Embryonic facial prominence (tissue), 1 donor: ENCODE measurements around the gene CNTNAP5.

Experiments used
- DNase-seq: peaks from one replicate; pipeline ENCODE4 v3.0.0-alpha.2; 2016; ENCODE audit errors: extremely low spot score

CNTNAP5 gene

DNA sequence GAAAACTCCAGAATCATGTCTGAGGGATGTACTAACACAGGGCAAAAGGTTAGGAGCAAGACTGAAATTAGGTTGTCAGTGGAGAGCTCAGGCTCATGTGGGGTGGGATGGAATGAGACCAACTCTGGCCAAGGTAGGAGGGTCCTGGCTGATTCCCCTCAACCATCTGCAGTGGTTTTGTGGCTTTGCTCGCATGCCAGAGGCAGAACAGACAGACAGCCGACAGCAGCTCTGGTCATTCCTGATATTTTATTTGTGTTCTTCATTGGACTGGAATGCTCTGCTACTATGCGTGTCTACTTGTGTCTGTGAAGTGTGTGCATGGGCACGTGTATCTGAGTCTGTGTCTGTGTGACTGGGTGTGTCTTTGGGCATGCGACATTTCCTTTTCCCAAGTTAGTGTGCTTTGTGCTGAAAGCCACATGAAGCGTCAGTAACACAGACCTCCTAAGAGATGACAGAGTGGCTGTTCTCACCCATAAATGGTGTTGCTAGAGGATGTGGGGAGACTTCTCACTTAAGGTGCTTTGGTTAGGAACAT lies 239.5 kb downstream of the CNTNAP5 start:
- DNase-seq = no peak

DNA sequence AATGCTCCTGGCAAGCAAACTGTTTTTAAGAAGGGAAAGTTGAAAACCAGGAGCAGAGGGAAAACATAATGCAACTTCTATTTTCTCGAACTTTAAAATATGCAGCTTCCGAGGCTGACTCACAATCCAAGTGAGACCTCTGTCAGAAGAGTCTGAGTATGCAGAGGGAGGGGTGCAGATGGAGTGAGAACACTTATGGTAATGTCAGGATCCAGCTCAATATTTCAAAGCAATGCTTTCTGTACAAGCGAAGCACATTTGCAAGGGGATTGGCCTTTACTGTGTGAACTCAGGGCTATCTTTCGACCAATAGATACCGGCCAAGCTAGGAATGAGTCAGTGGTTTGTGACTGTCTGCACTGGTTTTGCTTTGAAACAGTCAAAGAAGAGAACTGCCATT lies 242.7 kb downstream of the CNTNAP5 start:
- DNase-seq = no peak

DNA sequence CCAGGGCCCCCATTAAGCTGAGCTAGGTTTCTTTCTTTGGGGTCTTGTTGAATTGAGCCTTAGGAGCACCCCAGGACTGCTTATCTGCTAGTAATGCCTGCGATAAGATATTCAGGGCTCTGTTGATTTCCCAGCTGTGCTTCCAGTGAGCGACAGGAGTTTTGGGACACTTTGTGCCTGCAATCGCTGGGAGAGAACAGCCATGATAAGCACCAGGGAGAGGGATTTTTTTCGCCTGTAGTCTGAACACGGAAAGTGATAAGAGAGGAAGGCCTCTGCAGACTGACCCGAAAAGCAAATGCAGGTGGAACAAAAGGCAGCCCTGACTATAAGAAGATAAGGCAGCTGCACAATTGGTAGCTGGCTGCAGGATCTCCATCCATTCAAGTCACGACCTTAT lies 244.3 kb downstream of the CNTNAP5 start:
- DNase-seq = no peak

DNA sequence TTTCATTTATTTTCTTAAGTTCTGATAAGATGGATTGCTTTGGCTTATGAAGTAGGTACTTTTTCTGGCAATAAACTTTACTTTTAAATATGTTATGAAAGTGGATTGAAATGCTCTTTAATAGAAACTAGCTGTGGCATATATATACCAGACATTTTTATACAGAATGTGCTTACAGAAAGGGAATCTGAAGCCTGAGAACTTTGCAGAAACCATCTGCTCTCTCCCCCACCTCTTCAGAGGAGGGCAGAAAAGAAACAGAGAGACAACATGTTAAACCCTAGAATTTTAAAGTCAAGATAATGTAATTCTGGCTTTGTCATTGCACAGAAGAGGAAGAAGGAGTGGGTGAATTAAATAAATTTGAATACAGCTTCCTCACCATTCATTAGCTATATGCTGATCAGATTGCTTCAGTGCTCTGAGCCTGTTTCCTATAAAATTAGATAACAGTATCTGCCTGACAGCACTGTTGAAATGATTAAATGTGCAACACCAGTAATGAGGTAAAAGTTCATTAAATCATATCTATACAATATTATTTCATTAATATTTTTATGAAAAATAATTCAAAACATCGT lies 247.3 kb downstream of the CNTNAP5 start:
- DNase-seq = no peak

DNA sequence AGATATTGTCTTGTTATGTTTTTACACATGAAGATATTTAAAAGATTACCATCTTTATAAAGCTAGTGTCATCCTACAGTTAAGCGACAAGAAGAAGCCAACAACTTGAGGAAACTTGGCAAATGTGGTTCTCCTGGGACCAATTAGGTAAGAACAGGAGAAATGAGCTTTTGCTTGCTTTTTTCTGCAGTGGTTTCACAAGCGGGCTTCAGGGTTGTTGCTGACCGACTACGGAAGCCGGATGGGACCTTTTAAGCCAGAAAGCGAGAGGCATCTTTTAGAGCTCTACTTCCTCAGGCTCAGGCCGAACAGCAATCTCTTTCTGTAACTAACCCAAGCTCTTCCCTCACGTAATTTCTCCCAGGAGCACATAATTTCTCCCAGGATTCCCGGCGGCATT lies 256.5 kb downstream of the CNTNAP5 start:
- DNase-seq = no peak

DNA sequence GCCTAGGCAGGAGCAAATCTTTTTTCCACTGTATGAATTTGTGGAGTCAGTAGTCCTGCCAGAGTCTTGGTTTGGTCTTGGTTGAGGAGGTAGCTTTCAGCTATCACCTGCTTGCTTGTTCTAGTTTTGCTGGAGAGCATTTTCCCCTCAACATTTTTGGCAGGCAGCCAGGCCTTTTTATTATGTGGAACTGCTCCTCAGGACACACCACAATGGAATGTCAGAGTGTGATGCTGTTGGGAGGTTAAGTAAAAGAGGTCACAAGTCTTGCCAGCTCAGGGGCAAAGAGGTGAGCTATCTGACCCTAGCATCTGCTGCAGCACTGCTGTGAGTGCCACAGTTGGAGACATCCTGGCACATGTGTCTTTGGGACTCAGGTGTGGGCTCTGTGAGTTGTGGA lies 258.0 kb downstream of the CNTNAP5 start:
- no peak for DNase-seq

DNA sequence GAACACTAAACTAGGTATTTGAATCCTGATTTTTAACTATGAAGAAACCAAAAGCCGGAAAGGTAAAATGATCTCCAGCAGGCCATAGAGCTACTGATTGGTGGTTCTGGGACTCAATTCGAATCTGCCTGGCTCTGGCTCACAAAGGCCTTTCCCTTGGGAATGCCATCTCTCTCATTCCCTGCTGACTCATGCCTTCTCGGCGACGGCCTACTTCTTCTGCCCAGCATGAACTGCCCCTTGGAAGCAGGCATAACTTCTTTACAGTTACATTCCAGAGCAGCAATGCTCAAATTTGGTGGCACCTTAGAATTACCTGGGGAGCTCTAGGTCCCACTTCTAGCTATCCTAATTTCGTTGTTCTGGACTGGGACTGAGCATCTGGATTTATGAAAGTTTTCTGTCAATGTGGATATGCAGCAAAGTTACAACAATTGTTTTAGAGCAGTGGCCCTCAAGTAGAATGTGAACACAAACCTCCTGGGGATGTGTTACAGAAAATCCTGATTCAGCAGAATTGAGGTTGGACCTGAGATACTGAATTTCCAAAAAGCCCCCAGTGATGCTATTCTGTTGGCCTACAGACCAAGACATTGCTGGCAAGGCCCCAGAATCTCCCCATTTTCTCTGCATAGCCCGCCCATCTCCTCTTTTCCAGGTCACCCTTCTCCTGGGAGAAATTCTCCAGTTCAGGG lies 261.1 kb downstream of the CNTNAP5 start:
- no peak for DNase-seq

DNA sequence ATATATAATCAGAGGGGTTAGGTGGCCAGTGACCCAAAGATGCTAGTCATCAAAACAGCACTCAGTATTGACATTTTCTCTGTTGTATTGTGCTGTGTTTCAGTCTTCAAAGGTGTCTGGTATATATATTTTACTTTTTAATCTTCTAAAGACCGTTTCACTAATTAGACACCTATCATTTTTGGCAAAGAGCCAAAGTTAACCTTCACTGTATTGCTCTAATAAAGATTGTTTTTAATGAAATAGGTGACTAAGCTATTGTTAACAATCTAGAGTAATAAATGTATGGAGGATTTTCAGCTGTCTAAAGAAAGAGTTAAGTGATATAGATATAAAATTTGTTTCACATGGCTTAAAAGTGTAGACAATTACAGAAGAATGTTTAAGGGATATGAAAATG lies 264.0 kb downstream of the CNTNAP5 start:
- DNase-seq = no peak

DNA sequence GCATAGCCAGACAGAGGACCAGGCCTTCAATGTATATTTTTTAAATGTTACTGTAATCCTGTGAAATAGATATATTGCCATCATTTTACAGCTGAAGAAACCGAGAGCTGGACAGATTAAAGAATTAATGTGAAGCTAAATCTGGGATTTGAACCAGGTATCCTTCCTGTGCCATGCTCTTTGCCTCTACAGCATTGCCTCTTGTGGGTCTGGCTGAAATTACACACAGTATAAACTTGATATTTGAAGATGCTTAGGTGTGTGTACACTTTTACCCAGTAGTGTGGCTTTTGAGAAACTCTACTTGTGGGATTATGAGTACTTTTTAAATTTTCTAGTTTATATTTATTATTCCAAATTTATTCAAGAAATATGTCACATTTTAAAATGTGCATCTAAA lies 264.5 kb downstream of the CNTNAP5 start:
- DNase-seq = no peak

DNA sequence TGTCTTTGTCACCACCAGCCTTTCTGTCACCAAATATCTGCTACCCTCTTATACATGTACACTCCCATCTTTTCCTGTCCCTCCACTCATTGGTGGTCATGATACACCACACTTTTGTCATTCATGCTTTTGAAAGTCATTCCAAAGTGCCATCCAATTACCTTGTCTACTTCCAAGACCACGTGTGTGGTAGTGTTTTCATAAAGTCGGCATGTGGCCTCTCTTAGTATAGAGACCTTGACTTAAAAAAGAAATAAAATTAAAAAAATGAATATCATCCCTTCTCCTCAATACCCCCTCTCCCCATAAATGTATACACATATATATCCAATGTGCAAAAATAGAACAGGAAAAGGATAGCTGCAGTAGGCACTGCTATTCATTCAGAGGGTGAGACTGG lies 271.4 kb downstream of the CNTNAP5 start:
- DNase-seq = no peak

DNA sequence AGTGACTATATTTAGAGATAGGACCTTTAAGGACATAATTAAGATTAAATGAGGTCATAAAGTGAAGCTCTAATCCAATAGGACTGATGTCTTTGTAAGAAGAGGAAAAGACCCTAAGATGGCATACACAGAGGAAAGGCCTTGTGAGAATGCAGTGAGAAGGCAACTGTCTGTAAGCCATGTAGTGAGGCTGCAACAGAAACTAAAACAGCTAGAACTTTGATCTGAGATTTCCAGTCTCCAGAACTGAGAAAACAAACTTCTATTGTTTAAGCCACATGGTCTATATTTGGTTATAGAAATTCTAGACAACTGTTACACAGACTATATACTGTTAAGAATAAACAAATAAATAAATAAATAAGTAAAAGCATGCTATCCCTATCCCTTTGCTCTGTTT lies 276.8 kb downstream of the CNTNAP5 start:
- DNase-seq = no peak

DNA sequence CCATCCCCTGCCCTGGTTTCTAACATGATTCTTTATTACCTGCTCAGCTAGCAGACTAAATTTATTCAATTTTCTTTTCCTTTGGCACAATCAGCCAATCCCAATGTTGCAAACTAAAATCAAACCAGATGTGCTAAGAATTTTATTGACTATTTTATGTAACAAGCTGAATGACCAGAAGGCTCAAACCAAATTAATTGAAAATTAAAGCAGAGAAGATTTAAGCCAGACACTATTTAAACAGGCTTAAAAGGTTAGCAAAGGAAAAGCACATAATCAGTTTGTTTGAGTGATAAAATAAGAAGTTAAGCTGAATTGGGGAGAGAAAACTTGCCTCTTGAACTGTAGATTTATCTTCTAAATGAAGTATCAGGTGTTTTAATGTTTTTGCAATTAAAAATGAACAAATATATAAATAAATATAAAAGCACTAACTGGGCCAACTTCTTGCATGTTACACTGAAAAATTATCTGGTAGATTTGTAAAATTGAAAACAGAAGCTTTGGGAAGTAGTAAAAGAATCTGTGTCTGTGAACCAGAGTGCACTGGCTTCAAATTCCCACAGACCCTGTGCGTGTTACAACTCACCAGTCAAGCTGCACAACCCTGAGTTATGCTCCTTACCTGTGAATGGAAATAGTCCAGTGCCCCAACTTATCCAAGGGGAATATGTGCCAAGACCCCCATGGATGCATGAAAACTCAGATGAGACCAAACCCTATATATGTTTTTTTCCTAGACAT lies 283.4 kb downstream of the CNTNAP5 start:
- DNase-seq = no peak

DNA sequence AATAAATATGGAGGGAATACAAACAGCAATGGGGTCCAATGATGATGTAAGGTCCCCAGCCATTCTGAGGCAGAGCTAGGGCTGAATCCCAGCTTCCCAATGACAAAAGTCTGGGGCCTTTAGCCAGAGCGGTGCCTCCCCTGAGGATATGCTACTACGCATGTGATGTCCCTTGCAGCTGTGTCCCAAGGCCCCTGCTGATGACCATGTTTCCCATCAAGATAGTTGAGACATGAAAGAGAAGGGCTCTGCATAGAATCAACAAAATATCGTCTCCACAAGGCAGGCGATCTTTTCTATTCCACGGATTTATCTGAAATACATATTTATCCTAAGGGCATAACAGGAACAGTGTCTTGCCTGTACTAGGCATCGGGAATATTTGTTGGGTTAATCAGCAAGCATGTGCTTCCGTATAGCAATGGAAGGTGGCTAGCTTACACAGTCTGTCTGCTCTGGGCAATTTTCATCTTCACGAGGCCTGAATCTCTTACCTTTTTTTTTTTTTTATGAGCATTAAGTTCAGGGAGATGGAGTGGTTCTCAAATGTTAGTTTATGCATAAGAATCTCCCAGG lies 284.6 kb downstream of the CNTNAP5 start:
- no peak for DNase-seq

DNA sequence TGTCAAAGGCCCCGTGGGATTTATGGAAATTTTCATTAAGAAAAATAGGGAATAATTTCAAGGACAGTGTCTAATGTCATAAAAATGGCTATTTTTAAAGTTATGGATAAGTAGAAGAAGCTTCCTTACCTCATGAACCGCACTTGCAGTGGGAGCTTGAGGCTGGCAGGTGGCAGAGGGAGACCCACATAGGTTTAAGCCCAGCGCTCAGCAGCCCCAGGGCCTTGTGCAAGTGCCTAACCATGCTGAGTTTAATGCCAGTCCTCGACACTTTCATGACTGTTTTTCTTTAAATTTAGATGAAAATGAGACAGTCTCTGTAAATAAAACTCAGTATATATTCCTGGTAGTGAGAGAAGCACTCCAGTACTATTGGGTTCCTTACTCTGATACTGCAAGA lies 285.6 kb downstream of the CNTNAP5 start:
- DNase-seq = no peak

DNA sequence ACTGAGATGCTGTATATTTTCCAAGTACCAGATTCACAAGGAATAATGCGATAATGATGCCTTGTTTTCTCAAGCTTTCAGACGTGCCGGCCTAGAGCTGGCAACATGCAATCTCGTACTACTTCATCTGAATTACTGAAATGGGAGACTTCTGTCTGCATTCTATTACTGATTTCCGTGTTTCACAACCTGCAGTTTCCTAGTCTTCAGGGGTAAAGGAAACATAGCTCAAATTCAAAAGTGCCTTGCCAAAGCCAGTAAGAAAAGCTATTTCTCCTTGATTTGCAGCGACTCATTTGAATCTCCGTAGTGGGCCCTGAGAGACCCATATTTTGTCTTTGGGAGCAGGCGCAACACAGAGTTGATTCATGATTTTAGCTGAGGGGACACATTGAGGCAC lies 289.0 kb downstream of the CNTNAP5 start:
- DNase-seq = no peak

DNA sequence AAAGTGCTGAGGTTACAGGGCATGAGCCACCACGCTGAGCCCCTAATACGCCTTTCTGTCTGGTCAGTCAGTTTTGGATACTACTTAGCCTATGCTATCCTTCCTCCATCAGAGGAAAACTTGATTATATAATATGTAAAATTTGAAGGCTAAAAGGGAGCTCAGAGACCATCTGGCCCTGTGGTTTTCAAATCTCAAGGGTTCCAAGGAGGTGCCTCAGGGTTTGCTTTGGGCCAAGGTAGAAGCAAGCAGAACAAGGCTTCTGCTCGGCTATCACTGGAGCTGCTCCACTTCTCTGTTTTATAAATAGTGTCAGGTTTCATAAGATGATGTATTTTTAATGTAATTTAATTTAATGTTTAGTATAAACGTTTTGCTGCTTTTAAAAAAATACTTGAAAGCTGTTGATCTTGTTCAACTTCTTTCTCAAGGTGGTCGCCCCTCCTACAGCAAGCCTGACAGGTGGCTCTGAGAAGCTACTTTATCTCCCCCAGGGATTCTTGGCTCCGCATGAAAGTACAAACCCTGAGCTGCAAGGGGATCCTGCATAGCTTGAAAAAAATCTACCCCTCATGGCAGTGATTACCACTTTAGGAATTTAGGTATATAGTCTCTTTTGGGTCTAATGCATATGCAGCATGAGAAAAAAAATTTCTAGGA lies 290.3 kb downstream of the CNTNAP5 start:
- DNase-seq = no peak

DNA sequence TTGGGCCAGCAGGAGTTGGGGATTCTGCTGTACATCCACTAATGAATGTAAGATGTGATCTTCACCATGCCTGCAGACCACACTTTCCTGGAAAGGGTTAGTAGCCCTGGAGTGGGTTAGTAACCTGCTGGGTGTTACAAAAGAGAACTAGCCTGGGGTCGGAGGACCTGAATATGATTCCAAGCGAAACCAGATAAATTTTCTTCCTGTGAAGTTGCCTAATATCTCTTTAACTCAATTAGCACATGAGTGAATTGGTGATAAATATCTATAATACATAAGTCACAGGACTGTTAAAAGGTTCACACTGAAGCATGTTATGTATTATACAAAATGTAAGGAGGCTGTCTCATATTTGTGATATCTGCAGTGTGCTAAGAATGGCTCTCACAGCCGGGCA lies 291.0 kb downstream of the CNTNAP5 start:
- no peak for DNase-seq

DNA sequence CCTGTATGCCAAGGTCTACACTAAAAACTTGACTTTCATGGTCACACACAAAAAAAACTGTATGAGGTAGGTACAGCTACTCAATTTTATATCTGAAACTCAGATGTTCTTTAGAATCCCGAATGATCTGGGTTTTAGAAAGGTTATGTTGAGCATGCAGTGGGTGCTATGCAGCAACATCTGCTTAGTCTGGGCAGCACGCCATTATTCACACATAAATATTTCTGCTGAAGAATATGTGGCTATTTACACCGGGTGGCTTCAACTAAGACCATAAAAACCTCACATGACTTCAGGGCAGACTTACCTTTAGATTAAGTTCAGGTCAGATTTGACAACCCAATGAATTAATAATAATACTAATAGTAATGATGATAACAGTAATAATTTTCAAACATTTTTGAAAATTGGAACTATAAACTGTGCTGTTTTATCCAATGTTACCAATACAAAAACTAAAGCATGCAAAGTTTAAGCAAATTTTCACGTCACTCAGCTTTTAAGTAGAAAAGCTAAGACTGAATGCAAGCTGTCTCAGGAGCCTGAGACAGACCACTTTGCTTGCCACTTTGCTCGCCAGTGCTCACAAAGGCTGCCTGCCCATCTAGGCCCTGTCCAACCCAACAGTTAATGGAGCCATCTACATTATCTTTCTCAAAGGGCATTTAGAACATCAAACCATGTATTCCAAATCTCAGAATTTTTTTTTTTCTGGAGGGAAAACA lies 292.0 kb downstream of the CNTNAP5 start:
- DNase-seq = no peak

DNA sequence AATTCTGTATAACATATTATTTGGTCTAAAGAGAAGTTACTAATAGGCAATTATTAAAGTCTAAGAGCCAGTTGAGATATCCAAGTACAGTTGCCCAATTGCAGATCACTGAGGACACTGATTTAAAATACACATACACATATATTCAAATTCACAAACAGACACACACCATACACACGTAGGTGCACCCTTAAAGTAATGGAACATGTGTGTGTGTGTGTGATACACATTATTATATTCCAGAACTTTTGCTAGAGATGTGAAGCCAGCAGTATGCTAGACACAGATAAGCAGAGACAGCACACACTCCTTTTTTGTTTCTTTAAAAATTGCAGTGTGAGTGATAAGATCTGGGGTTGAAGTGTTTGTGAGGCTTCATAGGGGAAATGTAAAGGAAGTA lies 292.5 kb downstream of the CNTNAP5 start:
- DNase-seq = no peak

DNA sequence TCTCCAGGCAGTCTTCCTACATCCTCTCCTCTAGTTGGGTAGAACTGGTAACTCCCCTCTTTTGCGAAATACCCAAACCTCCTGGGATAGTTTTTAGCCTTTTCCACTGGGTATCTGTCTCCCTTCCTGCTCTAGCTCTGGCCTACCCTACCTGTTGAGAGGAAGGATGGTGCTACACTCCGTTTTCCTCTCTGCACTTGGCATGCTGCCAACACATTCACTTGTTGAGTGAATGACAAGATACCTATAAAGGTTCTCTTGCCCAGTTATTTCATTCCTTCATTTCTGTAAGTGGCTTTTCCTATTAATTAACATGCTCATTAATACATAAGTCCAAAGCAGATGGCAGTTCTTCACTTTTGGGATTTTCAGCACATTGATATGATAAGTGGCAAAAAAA lies 293.8 kb downstream of the CNTNAP5 start:
- DNase-seq = no peak

DNA sequence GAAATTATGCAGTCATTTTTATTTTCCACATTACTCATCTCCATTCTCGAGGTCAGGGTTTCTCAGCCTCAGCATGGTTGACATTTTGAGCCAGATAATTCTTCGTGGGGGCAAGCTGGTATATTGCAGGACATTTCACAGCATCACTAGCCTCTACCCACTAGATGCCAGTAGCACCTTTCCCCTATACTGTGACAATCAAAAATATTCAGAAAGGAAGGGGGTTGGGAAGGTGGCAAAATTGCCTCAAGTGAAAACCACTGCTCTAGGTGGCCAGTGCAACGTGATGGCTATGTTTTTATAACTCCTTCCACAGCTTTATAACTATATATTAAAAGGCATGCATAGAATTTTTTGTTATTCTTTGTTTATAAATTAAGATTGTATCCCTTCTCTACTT lies 294.5 kb downstream of the CNTNAP5 start:
- DNase-seq = no peak
